ENCODE results near the gene NUTM2G.
"Not testable (repeated sequence)": the region's sequence is repeated elsewhere in the genome, so short reads cannot be mapped to it uniquely, and the experiment has no call there.

DNA sequence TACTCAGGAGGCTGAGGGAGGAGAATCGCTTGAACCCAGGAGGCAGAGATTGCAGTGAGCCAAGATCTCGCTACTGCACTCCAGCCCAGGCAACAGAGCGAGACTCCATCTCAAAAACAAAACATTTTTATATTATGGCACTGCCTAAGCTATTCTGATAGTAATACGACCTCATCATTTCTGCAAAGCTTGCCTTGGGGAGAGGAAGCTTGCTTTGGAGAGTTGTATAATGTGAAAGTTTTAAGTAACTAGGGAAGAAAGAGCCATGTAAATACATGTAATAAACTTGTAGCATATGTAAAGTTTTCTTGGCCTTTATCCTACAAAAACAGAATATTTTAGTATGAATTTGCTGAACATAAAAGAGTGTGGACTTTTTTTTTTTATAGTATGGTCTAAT is 7.8 kb upstream of the NUTM2G start:
- TF ChIP-seq CTCF, POLR2AphosphoS5, POLR2A (IDR thresholded peaks at IDR 0.05): not testable (repeated sequence)

Data from gastroesophageal sphincter (tissue), 3 donors.